ENCODE results near the gene ELOVL7. TPM values are rescaled to one million over a fixed set of nuclear protein-coding genes. Genes with fewer than 3 reads are reported as not detected.
"Not testable (repeated sequence)": the region's sequence is repeated elsewhere in the genome, so short reads cannot be mapped to it uniquely, and the experiment has no call there.

Gene ELOVL7
- total and polyA plus RNA-seq, 12 donors = 0.16 to 2.0 (median 0.59) TPM

- 77 to 78% methylated on average over 6 of the region's 6 CpGs for WGBS, 2 donors
- Histone ChIP-seq H3K4me3 (no peak overlapping the region), H3K36me3 (no peaks in the 10 kb centered on the region), H3K27ac (no peak overlapping the region), H3K27me3 (no peaks in the 10 kb centered on the region), H3K4me1 (no peaks in the 10 kb centered on the region), H3K9me3 (no peaks in the 10 kb centered on the region)
- intact Hi-C loops (cut with DNase I) = no loop called here
- DNase-seq = no peak
- no peak for ATAC-seq
- TF ChIP-seq CTCF (IDR thresholded peaks at IDR 0.05) = no peak
Measured at GRCh38 chr5:60722416-60722815, 121.7 kb downstream of the ELOVL7 start.

GRCh38 chr5:60719329-60719728 lies 124.7 kb downstream of the ELOVL7 start:
- no peak overlapping the region for H3K27ac ChIP-seq
- intact Hi-C loops (cut with DNase I) = no loop called here
- H3K4me1 ChIP-seq = no peaks in the 10 kb centered on the region
- DNase-seq (no peak), ATAC-seq (no peak)
- TF ChIP-seq CTCF (IDR thresholded peaks at IDR 0.05) = no peak
- H3K9me3 ChIP-seq = peaks cover 0 to 7% (median 0%) of the 10 kb centered on the region in 11 donors
- no peak overlapping the region for H3K4me3 ChIP-seq
- H3K36me3 ChIP-seq = no peaks in the 10 kb centered on the region
- H3K27me3 ChIP-seq = peaks cover 0 to 3% (median 0%) of the 10 kb centered on the region in 7 donors

- DNase-seq = no peak
- peaks cover 0 to 3% (median 0%) of the 10 kb centered on the region in 7 donors for H3K27me3 ChIP-seq
- H3K4me1 ChIP-seq = no peaks in the 10 kb centered on the region
- no peak overlapping the region for H3K27ac ChIP-seq
- peaks cover 0 to 7% (median 0%) of the 10 kb centered on the region in 11 donors for H3K9me3 ChIP-seq
- 86 to 96% methylated on average over 3 of the region's 3 CpGs for WGBS, 2 donors
- no peak overlapping the region for H3K4me3 ChIP-seq
- TF ChIP-seq CTCF (IDR thresholded peaks at IDR 0.05) = no peak
- no peaks in the 10 kb centered on the region for H3K36me3 ChIP-seq
- ATAC-seq = no peak
- intact Hi-C loops (cut with DNase I) = no loop called here
Measured at GRCh38 chr5:60718166-60718892, 125.7 kb downstream of the ELOVL7 start.

- H3K27ac ChIP-seq; intact Hi-C loops (cut with DNase I); H3K27me3 ChIP-seq; DNase-seq; H3K4me3 ChIP-seq; ATAC-seq; H3K4me1 ChIP-seq; H3K36me3 ChIP-seq: not testable (repeated sequence)
- peaks cover 0 to 17% (median 0%) of the 10 kb centered on the region in 11 donors for H3K9me3 ChIP-seq
- WGBS, 2 donors = 60 to 90% methylated on average over 3 of the region's 3 CpGs
Measured at GRCh38 chr5:60715201-60715928, 128.7 kb downstream of the ELOVL7 start.

GRCh38 chr5:60712950-60713349 lies 131.1 kb downstream of the ELOVL7 start:
- no peak for ATAC-seq
- 89 to 93% methylated on average over 5 of the region's 5 CpGs for WGBS, 2 donors

GRCh38 chr5:60711892-60712291 lies 132.2 kb downstream of the ELOVL7 start:
- H3K36me3 ChIP-seq; H3K4me1 ChIP-seq; H3K27me3 ChIP-seq; H3K4me3 ChIP-seq; intact Hi-C loops (cut with DNase I); ATAC-seq; H3K27ac ChIP-seq; DNase-seq: not testable (repeated sequence)
- H3K9me3 ChIP-seq = peaks cover 0 to 17% (median 0%) of the 10 kb centered on the region in 11 donors
- WGBS, 2 donors = 80% methylated on average over 3 of the region's 3 CpGs

More at GRCh38 chr5:60712950-60713349, 131.1 kb downstream of the ELOVL7 start:
- no peak overlapping the region for H3K27ac ChIP-seq
- peaks cover 0 to 17% (median 0%) of the 10 kb centered on the region in 11 donors for H3K9me3 ChIP-seq
- no peak overlapping the region for H3K4me3 ChIP-seq
- H3K36me3 ChIP-seq = no peaks in the 10 kb centered on the region
- no peaks in the 10 kb centered on the region for H3K4me1 ChIP-seq
- peaks cover 0 to 3% (median 0%) of the 10 kb centered on the region in 7 donors for H3K27me3 ChIP-seq
- intact Hi-C loops (cut with DNase I) = no loop called here
- no peak for DNase-seq
- no peak for TF ChIP-seq CTCF (IDR thresholded peaks at IDR 0.05)
